ENCODE measurements around the gene IPPK.
A peak's percentile ranks its signal among the peaks of the same experiment; 100 is the strongest.

Gene IPPK

DNA sequence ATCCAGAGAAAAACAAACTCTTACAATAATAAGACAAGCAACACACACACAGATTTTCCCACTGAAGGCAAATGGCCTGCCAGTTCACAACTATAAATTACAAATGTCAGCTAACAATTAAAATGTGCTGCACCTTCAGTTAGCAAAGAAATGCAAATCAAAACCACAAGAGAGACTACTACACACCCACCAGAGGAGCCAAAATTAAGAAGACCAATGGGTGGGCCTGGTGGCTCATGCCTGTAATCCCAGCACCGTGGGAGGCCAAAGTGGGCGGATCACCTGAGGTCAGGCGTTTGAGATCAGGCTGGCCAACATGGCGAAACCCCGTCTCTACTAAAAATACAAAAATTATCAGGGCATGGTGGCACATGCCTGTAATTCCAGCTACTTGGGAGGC is 15.1 kb upstream of the IPPK start:
- DNase-seq, result no peak

- no peak for DNase-seq
These were observed 12.3 kb upstream of the IPPK start for GRCh38 chr9:92682269-92682668.

GRCh38 chr9:92680166-92681119 is 10.5 kb upstream of the IPPK start:
- no peak for DNase-seq

DNA sequence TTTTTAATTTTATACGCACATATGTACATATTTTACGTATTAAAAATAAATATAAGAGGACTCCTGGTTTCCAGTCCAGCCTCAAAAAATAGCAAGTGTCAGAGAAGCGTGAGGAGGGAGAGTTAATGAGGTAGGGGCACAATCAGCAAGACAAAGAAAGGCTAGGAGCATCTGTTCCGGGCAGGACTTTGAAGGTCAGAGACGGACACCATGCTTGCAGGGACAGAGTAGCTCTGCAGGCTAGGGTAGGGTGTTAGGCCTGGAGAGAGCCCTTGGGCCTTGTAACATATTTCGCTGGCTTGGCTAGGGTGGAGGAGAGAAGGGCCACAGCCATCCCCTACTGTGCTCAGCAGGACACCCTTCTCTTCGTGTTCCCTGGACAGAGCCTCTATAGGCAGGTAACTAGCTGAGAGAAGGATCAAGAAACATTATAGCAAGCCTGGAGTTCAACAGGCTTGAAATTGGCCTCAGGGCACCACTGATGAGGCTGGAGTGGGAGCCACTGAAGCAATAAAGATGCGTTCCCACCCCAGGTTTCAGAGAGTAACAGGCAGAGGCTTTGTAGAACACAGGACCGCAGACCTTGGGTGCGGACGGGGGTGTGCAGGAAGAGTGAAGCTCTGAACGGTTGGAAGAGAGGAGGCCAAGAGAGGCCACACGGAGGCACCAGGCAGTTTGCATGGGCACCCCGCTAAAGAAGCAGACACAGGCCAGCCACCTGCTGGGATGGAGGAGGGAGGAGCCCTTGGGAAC is 9.7 kb upstream of the IPPK start:
- no peak for DNase-seq

GRCh38 chr9:92671323-92671722 is 1.4 kb upstream of the IPPK start:
- no peak for DNase-seq

GRCh38 chr9:92669527-92669889 is 423 bp downstream of the IPPK start:
- peak; percentile 50 for DNase-seq

- DNase-seq, result no peak
These were observed 995 bp downstream of the IPPK start for GRCh38 chr9:92668746-92669526.

DNA sequence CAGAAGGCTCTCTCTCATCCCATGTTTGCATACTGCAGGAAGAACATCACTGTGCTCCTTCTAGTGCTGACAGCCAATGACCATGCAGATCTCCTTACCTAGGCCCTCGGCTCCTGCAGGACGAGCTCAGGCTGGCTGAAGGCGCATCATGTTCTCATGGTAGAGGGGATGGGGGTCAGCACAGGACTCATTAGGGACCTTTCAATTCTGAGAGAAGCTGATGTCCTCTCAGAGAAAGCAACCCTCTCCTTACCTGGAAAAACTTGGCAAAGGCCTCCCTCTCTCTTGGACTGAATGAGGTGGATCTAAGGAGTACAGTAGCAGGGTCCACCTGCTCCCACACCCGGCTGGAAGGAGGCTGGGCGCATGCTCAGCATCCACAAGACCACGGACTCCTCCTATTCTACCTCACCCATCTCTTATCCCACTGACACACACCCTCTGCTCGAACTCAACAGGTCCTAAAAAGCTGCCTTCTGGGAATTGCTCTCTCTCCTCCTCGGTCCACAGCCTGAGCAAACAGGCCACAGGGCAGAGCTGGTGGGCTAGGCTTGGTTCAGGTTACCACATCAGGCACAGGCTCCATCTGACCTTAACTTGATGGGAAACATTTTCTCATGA is 2.9 kb downstream of the IPPK start:
- DNase-seq, result no peak

GRCh38 chr9:92666236-92666635 is 3.7 kb downstream of the IPPK start:
- no peak for DNase-seq

DNA sequence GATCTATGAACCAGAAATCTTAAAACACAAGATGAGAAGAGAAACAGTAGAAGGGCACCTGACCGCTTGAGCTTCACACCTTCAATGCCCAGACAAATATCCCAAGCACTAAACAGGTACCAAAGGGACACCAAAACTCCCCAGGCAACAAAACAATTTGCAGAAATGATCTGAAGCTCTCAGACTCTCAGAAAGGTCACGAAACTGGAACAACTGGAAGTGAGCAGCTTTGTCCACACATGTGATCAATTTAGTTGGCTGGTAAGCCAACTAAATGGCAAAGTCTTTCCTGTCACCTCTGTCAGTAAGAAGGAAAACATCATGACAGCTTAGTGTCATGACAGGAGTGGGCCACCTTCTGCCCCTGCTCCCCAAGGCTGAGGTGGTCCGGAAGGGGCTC is 4.1 kb downstream of the IPPK start:
- DNase-seq, result no peak

- DNase-seq, result no peak
These were observed 5.4 kb downstream of the IPPK start for GRCh38 chr9:92664394-92665152.

- no peak for DNase-seq
These were observed 6.0 kb downstream of the IPPK start for GRCh38 chr9:92663951-92664350.

DNA sequence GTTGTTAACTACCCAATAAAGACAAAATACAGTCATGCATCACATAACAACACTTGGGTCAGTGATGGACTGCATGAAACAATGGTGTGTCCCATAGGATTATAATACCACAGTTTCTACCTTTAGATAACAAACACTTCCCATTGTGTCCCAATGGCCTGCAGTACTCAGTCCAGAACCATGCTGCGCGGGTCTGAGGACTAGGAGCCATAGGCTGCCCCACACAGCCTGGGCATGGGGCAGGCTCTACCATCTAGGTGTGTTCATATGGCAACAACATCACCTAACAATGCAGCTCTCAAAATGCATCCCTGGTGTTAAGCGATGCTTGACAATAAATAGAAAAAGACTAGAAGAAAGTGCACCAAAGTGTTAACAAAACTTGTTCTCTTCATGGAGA is 6.8 kb downstream of the IPPK start:
- DNase-seq, result no peak

DNA sequence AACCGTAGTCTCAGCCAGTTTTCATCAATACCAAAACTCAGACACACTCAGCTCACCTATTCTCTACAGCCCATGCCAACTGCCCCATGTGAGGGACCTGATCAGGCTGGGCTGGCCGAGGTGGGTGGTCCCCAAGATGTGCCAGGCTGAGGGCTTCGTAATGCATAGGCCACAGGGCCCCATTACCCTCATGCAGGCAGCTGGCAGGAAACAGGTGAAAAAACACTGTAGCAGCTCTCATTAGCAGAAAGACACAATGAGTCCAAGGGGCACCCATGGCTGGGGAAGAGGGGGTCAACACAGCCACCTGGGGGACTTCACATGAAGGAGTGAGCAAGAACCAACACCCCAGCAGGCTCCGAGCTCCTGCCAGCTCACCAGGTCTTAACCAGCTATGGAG is 8.2 kb downstream of the IPPK start:
- no peak for DNase-seq

- DNase-seq, result no peak
These were observed 8.8 kb downstream of the IPPK start for GRCh38 chr9:92661127-92661526.

DNA sequence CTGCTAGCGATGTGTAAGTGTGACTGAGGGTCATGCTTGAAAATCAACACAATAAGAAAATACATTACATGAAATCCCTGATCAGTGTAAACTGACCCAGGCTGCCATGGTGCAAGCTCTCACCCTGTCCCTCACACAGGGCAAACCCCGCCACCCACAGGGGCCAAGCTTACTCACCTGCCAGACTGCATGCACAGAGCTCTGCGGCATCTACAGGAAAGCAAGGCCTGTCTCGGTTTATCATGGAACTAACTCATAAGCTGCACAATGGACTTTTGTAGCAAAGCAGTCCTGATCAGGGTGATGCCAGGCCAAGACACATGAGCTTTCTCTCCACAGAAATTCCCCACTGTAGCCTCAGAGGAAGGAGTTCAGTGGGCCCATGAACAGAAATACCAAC is 9.7 kb downstream of the IPPK start:
- no peak for DNase-seq

DNA sequence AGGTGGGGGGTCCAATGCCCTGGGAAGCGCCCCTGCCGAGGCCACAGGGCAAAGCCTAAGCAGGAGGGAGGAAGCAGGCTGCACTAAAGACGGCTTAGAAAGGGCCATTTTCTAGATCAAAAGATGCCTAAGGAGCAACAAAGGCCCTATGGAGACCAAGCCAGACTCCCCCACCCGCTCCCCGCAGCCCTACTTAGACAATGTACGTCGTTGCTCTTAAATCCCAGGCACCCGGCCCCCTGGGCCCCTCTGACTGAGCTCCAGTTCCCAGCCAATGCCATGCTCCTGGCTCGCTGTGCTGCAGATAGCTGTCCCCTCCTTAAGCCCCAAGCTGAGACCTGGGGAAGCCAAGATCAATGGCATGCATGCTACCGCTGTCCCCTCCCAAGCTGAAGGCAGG is 10.3 kb downstream of the IPPK start:
- DNase-seq, result no peak

DNA sequence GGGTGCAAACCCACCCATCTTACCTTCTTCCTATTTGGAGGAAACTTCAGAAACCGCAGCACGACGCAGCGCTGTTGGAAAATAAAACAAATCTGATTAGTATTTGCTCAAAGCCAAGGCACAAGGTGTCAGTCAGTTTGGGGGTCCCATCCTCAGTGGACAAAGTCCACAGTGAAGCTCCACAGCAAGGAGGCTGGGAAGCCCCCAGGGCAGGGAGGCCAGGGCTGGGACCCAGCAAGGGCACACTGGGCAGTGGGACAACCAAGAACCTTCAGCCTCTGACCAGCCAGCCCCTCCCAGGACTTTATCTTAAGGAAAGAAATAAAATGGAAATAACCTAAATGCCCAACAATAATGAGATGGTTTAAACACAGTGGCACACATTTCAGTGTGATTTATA is 11.3 kb downstream of the IPPK start:
- no peak for DNase-seq

GRCh38 chr9:92658176-92658575 is 11.8 kb downstream of the IPPK start:
- DNase-seq, result no peak

- no peak for DNase-seq
These were observed 12.4 kb downstream of the IPPK start for GRCh38 chr9:92657296-92658094.

GRCh38 chr9:92656537-92656925 is 13.4 kb downstream of the IPPK start:
- no peak for DNase-seq

All from effector CD8-positive, alpha-beta T cell (primary cell).